IMR-90 (cell line): ENCODE measurements around the gene CYSLTR2. TPM values are rescaled to one million over a fixed set of nuclear protein-coding genes. Genes with fewer than 3 reads are reported as not detected.

Experiments
- ATAC-seq: fragments of 200-7000 bp; cut with Tn5 transposase; 2 replicates; pipeline ENCODE4 v1.9.1; 2020; ENCODE audit warnings: low read depth, mild to moderate bottlenecking, moderate library complexity
- Bru-seq: library from RNA; stranded (reverse); fragments of 400-500 nt; gene quantifications from one replicate; lab custom pipeline; 2021; lab: Mats Ljungman, UMichigan
- BruChase-seq, 2 experiments: library from RNA; stranded (reverse); fragments of 400-500 nt; gene quantifications; one replicate each; lab custom pipeline; 2021; lab: Mats Ljungman, UMichigan
- BruUV-seq: library from RNA; stranded (reverse); fragments of 400-500 nt; replicated peaks from 2 replicates; lab custom pipeline; 2021; lab: Mats Ljungman, UMichigan
- CTCF ChIA-PET: fragments of 300-600 bp; formaldehyde crosslinking; extraction: SDS; loops from one replicate; lab custom pipeline; 2021; ENCODE audit warnings: antibody characterized with exemption; lab: Yijun Ruan, JAX
- POLR2A ChIA-PET: fragments of 300-600 bp; sonication (Branson Sonifier 250); formaldehyde crosslinking; loops from one replicate; lab custom pipeline; 2022; ENCODE audit warnings: antibody characterized with exemption; ENCODE audit not compliant: unreplicated experiment; lab: Charles Lee
- DNase-seq: peaks from one replicate; pipeline ENCODE4 v3.0.0; 2013
- H2AFZ ChIP-seq: replicated peaks from 2 replicates; pipeline ENCODE3; 2013; ENCODE audit warnings: low read length, mild to moderate bottlenecking; ENCODE audit not compliant: poor library complexity
- H2AK5ac ChIP-seq: 2 replicates; pipeline ENCODE4 v1.6.1; 2013; ENCODE audit warnings: low read depth, low read length, inconsistent platforms
- H2AK9ac ChIP-seq: replicated peaks from 2 replicates; pipeline ENCODE3; 2013; ENCODE audit warnings: mild to moderate bottlenecking, low read depth, low read length, moderate library complexity; ENCODE audit not compliant: poor library complexity
- H2BK120ac ChIP-seq: 2 replicates; pipeline ENCODE4 v1.6.1; 2013; ENCODE audit warnings: low read depth, low read length, inconsistent platforms
- H2BK15ac ChIP-seq: 3 replicates; pipeline ENCODE4 v1.6.1; 2013; ENCODE audit warnings: low read depth, low read length, inconsistent platforms
- H2BK20ac ChIP-seq: 2 replicates; pipeline ENCODE4 v1.6.1; 2013; ENCODE audit warnings: low read depth, mild to moderate bottlenecking, inconsistent platforms, low read length, moderate library complexity
- H2BK5ac ChIP-seq: 2 replicates; pipeline ENCODE4 v1.6.1; 2013; ENCODE audit warnings: mild to moderate bottlenecking, low read depth, low read length, inconsistent platforms; ENCODE audit not compliant: poor library complexity, severe bottlenecking
- H3K14ac ChIP-seq: replicated peaks from 2 replicates; pipeline ENCODE4 v1.6.1; 2013; ENCODE audit warnings: low read depth, low read length, inconsistent platforms
- H3K18ac ChIP-seq: 2 replicates; pipeline ENCODE4 v1.6.1; 2013; ENCODE audit warnings: low read depth, low read length, control low read depth
- H3K23ac ChIP-seq: 2 replicates; pipeline ENCODE4 v1.6.1; 2013; ENCODE audit warnings: low read depth, low read length, inconsistent platforms
- H3K27ac ChIP-seq: 2 replicates; pipeline ENCODE4 v1.5.1; 2013; ENCODE audit warnings: mild to moderate bottlenecking, control low read depth, low read length; ENCODE audit not compliant: insufficient read depth
- H3K27me3 ChIP-seq: 2 replicates; pipeline ENCODE4 v1.6.1; 2013; ENCODE audit warnings: low read length; ENCODE audit not compliant: control insufficient read depth, insufficient read depth
- H3K36me3 ChIP-seq: 2 replicates; pipeline ENCODE4 v1.6.1; 2013; ENCODE audit warnings: low read length, mixed read lengths; ENCODE audit not compliant: control insufficient read depth, insufficient read depth
- H3K4ac ChIP-seq: 2 replicates; pipeline ENCODE4 v1.6.1; 2013; ENCODE audit warnings: low read depth, low read length, inconsistent platforms
- H3K4me1 ChIP-seq: 2 replicates; pipeline ENCODE4 v1.6.1; 2013; ENCODE audit warnings: low read length, mixed read lengths; ENCODE audit not compliant: control insufficient read depth, insufficient read depth
- H3K4me2 ChIP-seq: 2 replicates; pipeline ENCODE4 v1.6.1; 2013; ENCODE audit warnings: low read depth, mild to moderate bottlenecking, control low read depth, low read length, moderate library complexity
- H3K4me3 ChIP-seq: 2 replicates; pipeline ENCODE4 v1.5.1; 2013; ENCODE audit warnings: low read depth, mild to moderate bottlenecking, control low read depth, low read length, moderate library complexity; ENCODE audit not compliant: insufficient read depth
- H3K56ac ChIP-seq: 2 replicates; pipeline ENCODE4 v1.6.1; 2013; ENCODE audit warnings: low read length, inconsistent platforms; ENCODE audit not compliant: insufficient read depth; ENCODE audit errors: extremely low read depth
- H3K79me1 ChIP-seq, 2 experiments: 2 replicates each; pipeline ENCODE4 v1.6.1; 2013; ENCODE audit warnings: low read length in 2 of 2, inconsistent platforms in 1 of 2, low read depth in 1 of 2
- H3K9ac ChIP-seq: 2 replicates; pipeline ENCODE4 v1.6.1; 2013; ENCODE audit warnings: low read depth, low read length, control low read depth
- H3K9me1 ChIP-seq: 2 replicates; pipeline ENCODE4 v1.6.1; 2013; ENCODE audit warnings: low read length, inconsistent platforms; ENCODE audit not compliant: insufficient read depth
- H3K9me3 ChIP-seq: 2 replicates; pipeline ENCODE4 v1.6.1; 2013; ENCODE audit warnings: low read length; ENCODE audit not compliant: control insufficient read depth, insufficient read depth
- H4K20me1 ChIP-seq: 2 replicates; pipeline ENCODE4 v1.6.1; 2013; ENCODE audit warnings: low read length, inconsistent platforms; ENCODE audit not compliant: insufficient read depth
- H4K5ac ChIP-seq: 2 replicates; pipeline ENCODE4 v1.6.1; 2013; ENCODE audit warnings: mild to moderate bottlenecking, low read depth, low read length, control low read depth
- H4K8ac ChIP-seq, 2 experiments: 2 replicates each; pipeline ENCODE4 v1.6.1; 2013; ENCODE audit warnings: low read depth in 2 of 2, low read length in 2 of 2, control low read depth in 1 of 2, inconsistent platforms in 1 of 2
- H4K91ac ChIP-seq: 2 replicates; pipeline ENCODE4 v1.6.1; 2013; ENCODE audit warnings: low read depth, low read length, inconsistent platforms; ENCODE audit not compliant: insufficient read depth
- BHLHE40 ChIP-seq: fragments of 150-350 bp; IDR thresholded peaks from 2 replicates; pipeline ENCODE4 v1.6.1; 2016; ENCODE audit warnings: mild to moderate bottlenecking, low read depth, low read length
- WGBS, 2 experiments: methylation state at CpG; one replicate each; pipeline versions ENCODE4 v1.1.5 to v1.1.7; 2013; ENCODE audit warnings: missing lambda C conversion rate in 2 of 2; ENCODE audit not compliant: insufficient read length in 1 of 2; ENCODE audit errors: extremely low coverage in 2 of 2; 5-methylcytosine and 5-hydroxymethylcytosine counted together
- dilution Hi-C: fragments of 300-500 bp; cut with HindIII; formaldehyde crosslinking; loops from one replicate; pipeline ENCODE4 v1.14.3; 2018; ENCODE audit warnings: low sequenced_read_pairs; ENCODE audit not compliant: unreplicated experiment
- in situ Hi-C: fragments of 300-500 bp; cut with MboI; formaldehyde crosslinking; loops from 3 replicates; pipeline ENCODE4 v1.14.3; 2019; ENCODE audit warnings: low sequenced_read_pairs, inconsistent platforms, mixed read lengths
- intact Hi-C: fragments of 100-400 bp; cut with micrococcal nuclease; formaldehyde crosslinking; loops from 2 replicates; pipeline ENCODE4 v1.10.0; 2022
- long read RNA-seq: library from polyadenylated mRNA; unstranded; transcript quantifications from one replicate; pipeline ENCODE4 v2.0.0, GENCODE V29; 2021; ENCODE audit not compliant: unreplicated experiment
- polyA plus RNA-seq, 3 experiments: library from polyadenylated mRNA; depleted of rRNA; stranded (reverse); fragments of >200 nt; gene quantifications; 2 replicates each; pipeline ENCODE4 v1.2.3, GENCODE V29; 2012; ENCODE audit warnings: low replicate concordance in 1 of 3
- total RNA-seq: library from RNA; depleted of rRNA; stranded (reverse); fragments of >200 nt; gene quantifications from 2 replicates; pipeline ENCODE4 v1.2.3, GENCODE V29; 2012; rRNA removed

Gene CYSLTR2, protein sequence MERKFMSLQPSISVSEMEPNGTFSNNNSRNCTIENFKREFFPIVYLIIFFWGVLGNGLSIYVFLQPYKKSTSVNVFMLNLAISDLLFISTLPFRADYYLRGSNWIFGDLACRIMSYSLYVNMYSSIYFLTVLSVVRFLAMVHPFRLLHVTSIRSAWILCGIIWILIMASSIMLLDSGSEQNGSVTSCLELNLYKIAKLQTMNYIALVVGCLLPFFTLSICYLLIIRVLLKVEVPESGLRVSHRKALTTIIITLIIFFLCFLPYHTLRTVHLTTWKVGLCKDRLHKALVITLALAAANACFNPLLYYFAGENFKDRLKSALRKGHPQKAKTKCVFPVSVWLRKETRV
- total RNA-seq = not detected in 2 replicates
- not detected in 2 replicates for polyA plus RNA-seq (2012; rRNA removed)
- not detected in 2 replicates for polyA plus RNA-seq (2012; cell fraction: cytosol; rRNA removed)
- polyA plus RNA-seq (2012; cell fraction: nucleus; rRNA removed; ENCODE audit: low replicate concordance) = not detected in 2 replicates
- not detected for Bru-seq, nascent RNA
- BruChase-seq, experiment 1, labeled RNA remaining after a 6-hour chase = percentile 3 among the genes with signal in this experiment
- BruChase-seq, experiment 2, labeled RNA remaining after a 2-hour chase = percentile 3 among the genes with signal in this experiment
- long read RNA-seq = 0 reads

- no peak within 1 kb of the TSS for H4K91ac ChIP-seq
- dilution Hi-C loops = no loop called here
- no peak within 1 kb of the TSS for H2BK120ac ChIP-seq
- no peak within 1 kb of the TSS for H2BK5ac ChIP-seq
- H4K8ac ChIP-seq = no peak within 1 kb of the TSS
- no peak for TF ChIP-seq BHLHE40
- in situ Hi-C loops = no loop called here
- H3K79me1 ChIP-seq = no peaks in the 10 kb centered on the region
- intact Hi-C loops = no loop called here
- no peak within 1 kb of the TSS for H2AK5ac ChIP-seq
- H3K4ac ChIP-seq = no peak within 1 kb of the TSS
- no peaks in the 10 kb centered on the region for H3K9me1 ChIP-seq
- peaks cover 14% of the 10 kb centered on the region for H3K27me3 ChIP-seq
- no peak within 1 kb of the TSS for H2AFZ ChIP-seq
- no peak for ATAC-seq
- H3K4me1 ChIP-seq = no peaks in the 10 kb centered on the region
- no peaks in the 10 kb centered on the region for H3K9me3 ChIP-seq
- 20% methylated on average over 1 of the region's 1 CpG; no CpG with 5 or more reads in 1 of the 2 experiments for WGBS, 2 experiments
- H3K18ac ChIP-seq = no peak within 1 kb of the TSS
- no TSS peak for BruUV-seq
- no peak within 1 kb of the TSS for H2BK15ac ChIP-seq
- H3K9ac ChIP-seq = no peak within 1 kb of the TSS
- POLR2A ChIA-PET = no interaction called here
- no peak within 1 kb of the TSS; the same call in 1 of the 2 replicates for H3K4me2 ChIP-seq
- H4K20me1 ChIP-seq = no peaks in the 10 kb centered on the region
- no peak within 1 kb of the TSS for H2BK20ac ChIP-seq
- H4K5ac ChIP-seq = no peak within 1 kb of the TSS
- CTCF ChIA-PET = no interaction called here
- H3K4me3 ChIP-seq = no peak within 1 kb of the TSS
- no peak within 1 kb of the TSS for H2AK9ac ChIP-seq
- H3K36me3 ChIP-seq = no peaks in the 10 kb centered on the region
- DNase-seq = peak; percentile 13
- no peak within 1 kb of the TSS for H3K56ac ChIP-seq
- no peak within 1 kb of the TSS for H3K27ac ChIP-seq
- H3K14ac ChIP-seq = no peak within 1 kb of the TSS
- no peak within 1 kb of the TSS for H3K23ac ChIP-seq
These were observed at the start of gene CYSLTR2 for GRCh38 chr13:48653472-48653939. CYSLTR2 (plus strand) TSS chr13:48653929; CDS start chr13:48706818, 52,889 bp downstream.
